ENCODE data around the gene CFAP61. TPM values are rescaled to one million over a fixed set of nuclear protein-coding genes. Genes with fewer than 3 reads are reported as not detected.
"Not testable (repeated sequence)": the region's sequence is repeated elsewhere in the genome, so short reads cannot be mapped to it uniquely, and the experiment has no call there.

The CFAP61 gene
- 1 to 10 TPM; 3.2 to 4.4 (median 3.7) TPM for polyA plus RNA-seq (ENCODE audit: insufficient read length in 4 of 4)

GRCh38 chr20:20052074-20052970 lies at the start of gene CFAP61, which contains the start of gene CRNKL1:
CFAP61 (plus strand) TSS chr20:20052532; CDS start chr20:20056654, 4,122 bp downstream.
CRNKL1 (minus strand) TSS chr20:20052466; CDS start chr20:20052342, 124 bp downstream.
- DNase-seq (ENCODE audit: low read depth in 4 of 4, low spot score in 2 of 4): peak; percentile 94 to 98 (median 96)

- DNase-seq (ENCODE audit: low read depth in 4 of 4, low spot score in 2 of 4): no peak
These were observed 49.0 kb upstream of the CFAP61 start for GRCh38 chr20:20003031-20003954.

GRCh38 chr20:20003955-20004322 lies 48.4 kb upstream of the CFAP61 start:
- DNase-seq (ENCODE audit: low read depth in 4 of 4, low spot score in 2 of 4): not testable (repeated sequence)

GRCh38 chr20:20005342-20005741 lies 47.0 kb upstream of the CFAP61 start:
- no peak for DNase-seq (ENCODE audit: low read depth in 4 of 4, low spot score in 2 of 4)

GRCh38 chr20:20009784-20010253 lies 42.5 kb upstream of the CFAP61 start:
- DNase-seq (ENCODE audit: low read depth in 4 of 4, low spot score in 2 of 4): no peak

- peak in 2 of 4 donors; percentile 50 to 70 for DNase-seq (ENCODE audit: low read depth in 4 of 4, low spot score in 2 of 4)
These were observed 41.5 kb upstream of the CFAP61 start for GRCh38 chr20:20010639-20011500.

- no peak for DNase-seq (ENCODE audit: low read depth in 4 of 4, low spot score in 2 of 4)
These were observed 39.8 kb upstream of the CFAP61 start for GRCh38 chr20:20012541-20012940.

- DNase-seq (ENCODE audit: low read depth in 4 of 4, low spot score in 2 of 4): no peak
These were observed 37.7 kb upstream of the CFAP61 start for GRCh38 chr20:20014659-20015058.

- peak in 3 of 4 donors; percentile 68 to 83 (median 83) for DNase-seq (ENCODE audit: low read depth in 4 of 4, low spot score in 2 of 4)
These were observed 35.1 kb upstream of the CFAP61 start, which contains the start of gene NAA20 for GRCh38 chr20:20017001-20017843. NAA20 (plus strand) TSS chr20:20017362; CDS start chr20:20017397, 35 bp downstream.

- no peak for DNase-seq (ENCODE audit: low read depth in 4 of 4, low spot score in 2 of 4)
These were observed 34.5 kb upstream of the CFAP61 start for GRCh38 chr20:20017844-20018185.

- no peak for DNase-seq (ENCODE audit: low read depth in 4 of 4, low spot score in 2 of 4)
These were observed 34.0 kb upstream of the CFAP61 start for GRCh38 chr20:20018366-20018765.

- DNase-seq (ENCODE audit: low read depth in 4 of 4, low spot score in 2 of 4): no peak
These were observed 33.2 kb upstream of the CFAP61 start for GRCh38 chr20:20019123-20019522.

- DNase-seq (ENCODE audit: low read depth in 4 of 4, low spot score in 2 of 4): no peak
These were observed 31.4 kb upstream of the CFAP61 start for GRCh38 chr20:20020908-20021307.

GRCh38 chr20:20021835-20022234 lies 30.5 kb upstream of the CFAP61 start:
- DNase-seq (ENCODE audit: low read depth in 4 of 4, low spot score in 2 of 4): no peak

- no peak for DNase-seq (ENCODE audit: low read depth in 4 of 4, low spot score in 2 of 4)
These were observed 29.8 kb upstream of the CFAP61 start for GRCh38 chr20:20022498-20022897.

GRCh38 chr20:20023395-20023794 lies 28.9 kb upstream of the CFAP61 start:
- no peak for DNase-seq (ENCODE audit: low read depth in 4 of 4, low spot score in 2 of 4)

- no peak for DNase-seq (ENCODE audit: low read depth in 4 of 4, low spot score in 2 of 4)
These were observed 27.4 kb upstream of the CFAP61 start for GRCh38 chr20:20024942-20025341.

GRCh38 chr20:20027284-20027683 lies 25.0 kb upstream of the CFAP61 start:
- no peak for DNase-seq (ENCODE audit: low read depth in 4 of 4, low spot score in 2 of 4)

GRCh38 chr20:20031790-20032189 lies 20.5 kb upstream of the CFAP61 start:
- no peak for DNase-seq (ENCODE audit: low read depth in 4 of 4, low spot score in 2 of 4)

All from left renal cortex interstitium (tissue), 4 donors.